Endothelial cell (in vitro differentiated cells): ENCODE data around the gene DSCAML1. TPM values are rescaled to one million over a fixed set of nuclear protein-coding genes. Genes with fewer than 3 reads are reported as not detected.

ENCODE experiments used
- DNase-seq: peaks from one replicate; pipeline ENCODE4 v3.0.0; 2021; ENCODE audit warnings: low spot score
- H3K27ac Mint-ChIP-seq: one replicate; pipeline ENCODE4 v1.8.0; 2021; ENCODE audit warnings: mixed read lengths, inconsistent platforms; ENCODE audit not compliant: unreplicated experiment
- H3K27me3 Mint-ChIP-seq: one replicate; pipeline ENCODE4 v1.8.0; 2021; ENCODE audit warnings: mild to moderate bottlenecking, moderate library complexity, mixed read lengths, inconsistent platforms; ENCODE audit not compliant: unreplicated experiment
- H3K36me3 Mint-ChIP-seq: one replicate; pipeline ENCODE4 v1.8.0; 2021; ENCODE audit warnings: mild to moderate bottlenecking, low read depth, mixed read lengths, inconsistent platforms; ENCODE audit not compliant: unreplicated experiment
- H3K4me1 Mint-ChIP-seq: one replicate; pipeline ENCODE4 v1.8.0; 2021; ENCODE audit warnings: mild to moderate bottlenecking, mixed read lengths, inconsistent platforms; ENCODE audit not compliant: unreplicated experiment
- H3K4me3 Mint-ChIP-seq: one replicate; pipeline ENCODE4 v1.8.0; 2021; ENCODE audit warnings: mild to moderate bottlenecking, mixed read lengths, inconsistent platforms; ENCODE audit not compliant: unreplicated experiment
- H3K9me3 Mint-ChIP-seq: one replicate; pipeline ENCODE4 v1.8.0; 2021; ENCODE audit warnings: mixed read lengths, inconsistent platforms; ENCODE audit not compliant: unreplicated experiment
- total RNA-seq: library from RNA; stranded (reverse); fragmentation: NEBNext Ultra II Directional; extraction: Animal tissue kit (Norgen Biotek cat#: 25700); gene quantifications from one replicate; pipeline ENCODE4 v1.2.1, GENCODE V29; 2021; ENCODE audit not compliant: unreplicated experiment
- TF ChIP-seq, protein P1 (sequence below): fragments of 200-600 bp; sonication (generic); IDR thresholded peaks from one replicate; pipeline ENCODE4 v1.5.0; 2021; ENCODE audit warnings: antibody characterized with exemption; ENCODE audit not compliant: unreplicated experiment

The DSCAML1 gene
- total RNA-seq, 1 donor from 2014 or later = 3.8 TPM

DNA sequence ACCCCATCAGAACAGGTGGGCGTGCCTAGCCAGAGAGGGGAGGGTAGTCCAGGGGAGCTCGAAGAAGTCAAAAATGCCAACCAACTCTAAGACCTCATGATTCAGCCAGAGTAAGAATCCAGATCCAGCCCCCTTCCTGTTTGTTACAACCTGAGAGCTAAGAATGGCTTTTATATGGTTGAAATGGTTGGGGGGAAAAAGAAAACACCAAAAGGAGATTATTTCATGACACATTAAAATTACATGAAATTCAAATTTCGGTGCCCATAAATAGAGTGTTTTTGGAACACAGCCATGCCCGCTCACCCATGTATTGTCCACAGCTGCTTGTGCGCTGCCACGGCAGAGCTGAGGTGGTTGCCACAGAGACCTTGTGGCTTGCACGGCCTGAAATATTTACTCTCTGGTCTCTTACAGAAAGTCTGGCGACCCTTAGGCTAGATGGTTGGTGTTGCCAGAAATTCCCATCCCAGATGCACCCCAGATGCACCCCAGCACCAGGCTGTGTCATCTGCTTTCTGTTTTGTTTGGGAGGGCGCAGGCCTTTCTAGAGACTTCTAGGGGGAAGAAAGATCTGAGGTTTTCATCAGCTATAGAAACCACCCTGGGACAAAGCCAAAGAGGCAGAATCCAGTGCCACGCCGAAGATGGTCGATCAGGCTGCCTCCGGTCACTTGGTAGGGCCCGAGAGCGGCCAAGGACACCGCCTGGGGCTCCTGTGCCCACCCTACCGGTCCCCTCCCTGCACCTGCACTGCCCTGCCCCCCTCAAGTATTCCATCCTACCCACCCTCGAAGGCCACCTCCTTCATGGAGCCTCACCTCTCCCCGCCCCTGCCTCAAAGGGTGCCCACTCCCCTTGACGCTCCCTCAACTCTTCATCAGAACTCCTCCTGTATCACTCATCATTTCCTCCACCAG lies 80.2 kb downstream of the DSCAML1 start:
- Mint-ChIP-seq H3K36me3 (no peaks in the 10 kb centered on the region), H3K27me3 (peaks cover 11% of the 10 kb centered on the region), H3K4me1 (peaks cover under 1% of the 10 kb centered on the region), H3K27ac (no peak overlapping the region), H3K9me3 (no peaks in the 10 kb centered on the region), H3K4me3 (no peak overlapping the region)
- no peak for DNase-seq
- TF ChIP-seq, protein P1, sequence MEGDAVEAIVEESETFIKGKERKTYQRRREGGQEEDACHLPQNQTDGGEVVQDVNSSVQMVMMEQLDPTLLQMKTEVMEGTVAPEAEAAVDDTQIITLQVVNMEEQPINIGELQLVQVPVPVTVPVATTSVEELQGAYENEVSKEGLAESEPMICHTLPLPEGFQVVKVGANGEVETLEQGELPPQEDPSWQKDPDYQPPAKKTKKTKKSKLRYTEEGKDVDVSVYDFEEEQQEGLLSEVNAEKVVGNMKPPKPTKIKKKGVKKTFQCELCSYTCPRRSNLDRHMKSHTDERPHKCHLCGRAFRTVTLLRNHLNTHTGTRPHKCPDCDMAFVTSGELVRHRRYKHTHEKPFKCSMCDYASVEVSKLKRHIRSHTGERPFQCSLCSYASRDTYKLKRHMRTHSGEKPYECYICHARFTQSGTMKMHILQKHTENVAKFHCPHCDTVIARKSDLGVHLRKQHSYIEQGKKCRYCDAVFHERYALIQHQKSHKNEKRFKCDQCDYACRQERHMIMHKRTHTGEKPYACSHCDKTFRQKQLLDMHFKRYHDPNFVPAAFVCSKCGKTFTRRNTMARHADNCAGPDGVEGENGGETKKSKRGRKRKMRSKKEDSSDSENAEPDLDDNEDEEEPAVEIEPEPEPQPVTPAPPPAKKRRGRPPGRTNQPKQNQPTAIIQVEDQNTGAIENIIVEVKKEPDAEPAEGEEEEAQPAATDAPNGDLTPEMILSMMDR = no peak

- no peaks in the 10 kb centered on the region for H3K36me3 Mint-ChIP-seq
- TF ChIP-seq, protein P1 = no peak
- H3K27ac Mint-ChIP-seq = no peak overlapping the region
- no peaks in the 10 kb centered on the region for H3K9me3 Mint-ChIP-seq
- H3K4me1 Mint-ChIP-seq = no peaks in the 10 kb centered on the region
- no peak for DNase-seq
- H3K4me3 Mint-ChIP-seq = no peak overlapping the region
- H3K27me3 Mint-ChIP-seq = peaks cover 11% of the 10 kb centered on the region
These were observed 81.2 kb downstream of the DSCAML1 start for GRCh38 chr11:117715801-117716200.

DNA sequence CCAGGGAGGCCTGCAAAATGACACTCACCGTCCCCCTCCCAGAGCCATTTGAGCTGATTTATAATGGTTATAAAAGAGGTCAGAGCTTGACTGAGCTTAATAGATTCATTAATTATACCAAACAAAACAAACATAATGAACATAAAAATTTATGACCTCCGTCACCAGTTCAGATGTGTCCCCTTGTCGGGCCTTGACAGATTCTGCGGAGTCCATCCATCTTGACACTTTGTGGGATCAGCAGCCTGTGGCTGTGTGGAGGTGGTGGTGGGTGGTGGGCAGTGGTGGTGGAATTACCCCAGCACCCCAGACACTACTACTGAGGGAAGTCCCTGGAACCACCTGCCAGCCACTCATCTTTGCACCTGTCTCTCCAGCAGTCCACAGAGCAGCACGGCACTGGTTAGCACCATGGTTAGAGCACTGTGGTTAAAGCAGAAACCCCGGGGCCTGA lies 83.5 kb downstream of the DSCAML1 start:
- DNase-seq = no peak
- Mint-ChIP-seq H3K36me3 (no peaks in the 10 kb centered on the region), H3K27me3 (peaks cover 8% of the 10 kb centered on the region), H3K9me3 (no peaks in the 10 kb centered on the region), H3K4me1 (no peaks in the 10 kb centered on the region), H3K27ac (no peak overlapping the region), H3K4me3 (no peak overlapping the region)
- TF ChIP-seq, protein P1 = no peak

DNA sequence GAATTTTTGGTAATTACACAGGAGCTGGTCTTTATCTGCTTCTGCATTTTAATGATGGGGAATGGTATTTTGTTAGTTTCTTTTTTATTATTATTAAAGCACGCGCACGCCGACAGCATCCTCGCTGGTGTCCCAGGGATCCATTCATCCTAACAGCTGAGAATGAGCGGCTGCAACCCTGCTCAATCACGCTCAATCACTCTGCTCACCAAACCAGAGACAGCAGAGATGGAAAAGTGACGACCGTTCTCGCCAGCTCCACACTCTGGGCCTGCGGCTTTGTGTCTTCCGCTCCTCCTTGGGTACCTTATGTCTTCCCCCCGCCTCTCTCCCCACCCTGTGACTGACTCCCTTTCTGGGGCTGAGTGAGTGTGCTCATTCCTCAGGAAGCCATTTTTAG lies 84.5 kb downstream of the DSCAML1 start:
- no peak overlapping the region for H3K27ac Mint-ChIP-seq
- no peak for DNase-seq
- H3K36me3 Mint-ChIP-seq = no peaks in the 10 kb centered on the region
- H3K9me3 Mint-ChIP-seq = no peaks in the 10 kb centered on the region
- no peak overlapping the region for H3K4me3 Mint-ChIP-seq
- TF ChIP-seq, protein P1 = no peak
- H3K4me1 Mint-ChIP-seq = no peaks in the 10 kb centered on the region
- peaks cover 9% of the 10 kb centered on the region for H3K27me3 Mint-ChIP-seq

DNA sequence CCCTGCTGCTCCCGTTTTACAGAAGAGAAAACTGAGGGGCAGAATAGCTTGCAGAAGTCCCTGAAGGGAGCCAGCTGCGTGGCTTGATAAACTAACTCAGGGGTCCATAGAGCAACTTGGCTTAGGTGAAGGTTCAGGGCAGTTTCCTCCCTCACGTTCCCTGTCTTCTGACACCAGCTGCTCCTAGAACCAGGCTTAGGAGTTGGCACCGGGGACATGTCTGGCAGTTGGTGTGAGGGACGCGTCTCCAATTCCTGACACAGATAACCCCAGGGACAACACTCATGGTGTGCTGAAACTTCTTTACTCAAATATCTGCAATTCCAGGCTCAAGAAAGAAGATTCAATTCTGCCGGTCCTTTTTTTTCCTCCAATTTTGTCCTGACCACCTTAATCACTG lies 85.7 kb downstream of the DSCAML1 start:
- Mint-ChIP-seq H3K36me3 (no peaks in the 10 kb centered on the region), H3K27me3 (peaks cover 6% of the 10 kb centered on the region), H3K9me3 (no peaks in the 10 kb centered on the region), H3K4me1 (no peaks in the 10 kb centered on the region), H3K4me3 (no peak overlapping the region), H3K27ac (no peak overlapping the region)
- TF ChIP-seq, protein P1 = no peak
- no peak for DNase-seq
